H9 (cell line): ENCODE results near the gene MMD. TPM values are rescaled to one million over a fixed set of nuclear protein-coding genes. Genes with fewer than 3 reads are reported as not detected.
A peak's percentile ranks its signal among the peaks of the same experiment; 100 is the strongest.

ENCODE experiments used
- DNase-seq: peaks from one replicate; pipeline ENCODE4 v3.0.0-alpha.2; 2017
- H2AFZ ChIP-seq: one replicate; pipeline ENCODE4 v1.6.1; 2013; ENCODE audit warnings: mild to moderate bottlenecking, low read length, control low read depth, moderate library complexity
- H2AK5ac ChIP-seq: 2 replicates; pipeline ENCODE4 v1.6.1; 2013; ENCODE audit warnings: low read length, control low read depth, mixed read lengths; ENCODE audit not compliant: insufficient read length
- H2BK120ac ChIP-seq: one replicate; pipeline ENCODE4 v1.6.1; 2013; ENCODE audit warnings: low read depth, mild to moderate bottlenecking, low read length, control low read depth, inconsistent platforms; ENCODE audit not compliant: poor library complexity, severe bottlenecking
- H2BK12ac ChIP-seq: 2 replicates; pipeline ENCODE4 v1.6.1; 2013; ENCODE audit warnings: low read length, control low read depth, mixed read lengths, low read depth; ENCODE audit not compliant: insufficient read length
- H2BK15ac ChIP-seq: 2 replicates; pipeline ENCODE4 v1.6.1; 2013; ENCODE audit warnings: low read depth, low read length, control low read depth
- H2BK20ac ChIP-seq: one replicate; pipeline ENCODE4 v1.6.1; 2013; ENCODE audit warnings: low read depth, mild to moderate bottlenecking, low read length, control low read depth, inconsistent platforms; ENCODE audit not compliant: poor library complexity, severe bottlenecking
- H2BK5ac ChIP-seq: 2 replicates; pipeline ENCODE4 v1.6.1; 2013; ENCODE audit warnings: low read length, control low read depth, mixed read lengths; ENCODE audit not compliant: insufficient read length
- H3K14ac ChIP-seq: 2 replicates; pipeline ENCODE4 v1.6.1; 2013; ENCODE audit warnings: low read length, control low read depth; ENCODE audit not compliant: insufficient read depth
- H3K18ac ChIP-seq: 2 replicates; pipeline ENCODE4 v1.6.1; 2013; ENCODE audit warnings: low read depth, mild to moderate bottlenecking, mixed read lengths, low read length, control low read depth; ENCODE audit not compliant: insufficient read length
- H3K23ac ChIP-seq: 2 replicates; pipeline ENCODE4 v1.6.1; 2013; ENCODE audit warnings: low read length, control low read depth, mixed read lengths, low read depth; ENCODE audit not compliant: insufficient read length
- H3K23me2 ChIP-seq: 2 replicates; pipeline ENCODE4 v1.6.1; 2013; ENCODE audit warnings: low read depth, mild to moderate bottlenecking, mixed read lengths, low read length, control low read depth; ENCODE audit not compliant: insufficient read length, poor library complexity, severe bottlenecking
- H3K27ac ChIP-seq: 2 replicates; pipeline ENCODE4 v1.5.1; 2013; ENCODE audit warnings: low read length, control low read depth, mixed read lengths, low read depth; ENCODE audit not compliant: insufficient read length
- H3K27me3 ChIP-seq: 2 replicates; pipeline ENCODE4 v1.6.1; 2013; ENCODE audit warnings: low read length, control low read depth, inconsistent platforms; ENCODE audit not compliant: insufficient read depth
- H3K4ac ChIP-seq: 2 replicates; pipeline ENCODE4 v1.6.1; 2013; ENCODE audit warnings: low read depth, mild to moderate bottlenecking, control low read depth, inconsistent platforms, low read length, moderate library complexity
- H3K4me1 ChIP-seq: 2 replicates; pipeline ENCODE4 v1.6.1; 2013; ENCODE audit warnings: low read length, control low read depth, inconsistent platforms; ENCODE audit not compliant: insufficient read depth
- H3K4me2 ChIP-seq: 2 replicates; pipeline ENCODE4 v1.6.1; 2013; ENCODE audit warnings: low read length, control low read depth, mixed read lengths; ENCODE audit not compliant: insufficient read length, insufficient read depth
- H3K56ac ChIP-seq: 2 replicates; pipeline ENCODE4 v1.6.1; 2013; ENCODE audit warnings: low read depth, mild to moderate bottlenecking, mixed read lengths, low read length, control low read depth; ENCODE audit not compliant: insufficient read length
- H3K79me1 ChIP-seq: 2 replicates; pipeline ENCODE4 v1.6.1; 2013; ENCODE audit warnings: low read depth, mild to moderate bottlenecking, moderate library complexity, low read length, control low read depth, inconsistent platforms; ENCODE audit not compliant: insufficient read depth, poor library complexity, severe bottlenecking
- H3K79me2 ChIP-seq: 2 replicates; pipeline ENCODE4 v1.6.1; 2013; ENCODE audit warnings: low read length, control low read depth, inconsistent platforms; ENCODE audit not compliant: insufficient read depth
- H3K9ac ChIP-seq: 2 replicates; pipeline ENCODE4 v1.6.1; 2013; ENCODE audit warnings: low read length, control low read depth, mixed read lengths; ENCODE audit not compliant: insufficient read length; ENCODE audit errors: extremely low read depth
- H3K9me3 ChIP-seq: one replicate; pipeline ENCODE4 v1.6.1; 2013; ENCODE audit warnings: low read depth, low read length, inconsistent platforms; ENCODE audit not compliant: control insufficient read depth
- H3T11ph ChIP-seq: one replicate; pipeline ENCODE4 v1.6.1; 2013; ENCODE audit warnings: mild to moderate bottlenecking, low read length, control low read depth, inconsistent platforms
- H4K20me1 ChIP-seq: one replicate; pipeline ENCODE4 v1.6.1; 2013; ENCODE audit not compliant: control insufficient read depth, insufficient read length, insufficient read depth
- H4K5ac ChIP-seq: 2 replicates; pipeline ENCODE4 v1.6.1; 2013; ENCODE audit warnings: low read depth, mild to moderate bottlenecking, mixed read lengths, low read length, control low read depth; ENCODE audit not compliant: insufficient read length
- H4K8ac ChIP-seq: replicated peaks from 2 replicates; pipeline ENCODE4 v1.6.1; 2013; ENCODE audit warnings: low read length, control low read depth, mixed read lengths, low read depth; ENCODE audit not compliant: insufficient read length
- H4K91ac ChIP-seq: 2 replicates; pipeline ENCODE4 v1.6.1; 2013; ENCODE audit warnings: low read depth, mild to moderate bottlenecking, moderate library complexity, mixed read lengths, low read length, control low read depth; ENCODE audit not compliant: insufficient read length
- H3K27ac Mint-ChIP-seq, 3 experiments: 2 replicates in 2 of 3; 3 replicates in 1 of 3; pipeline ENCODE4 v1.8.0; 2020 to 2021; ENCODE audit warnings: mixed read lengths in 3 of 3, mild to moderate bottlenecking in 1 of 3, moderate library complexity in 1 of 3
- H3K27me3 Mint-ChIP-seq: 2 replicates; pipeline ENCODE4 v1.8.0; 2021; ENCODE audit warnings: low read depth, mild to moderate bottlenecking, moderate library complexity, mixed read lengths
- H3K36me3 Mint-ChIP-seq, 3 experiments: 2 replicates in 2 of 3; 3 replicates in 1 of 3; pipeline ENCODE4 v1.8.0; 2020 to 2021; ENCODE audit warnings: low read depth in 3 of 3, mixed read lengths in 3 of 3; ENCODE audit not compliant: insufficient read depth in 1 of 3
- H3K4me1 Mint-ChIP-seq, 2 experiments: 2 replicates each; pipeline ENCODE4 v1.8.0; 2020; ENCODE audit warnings: mixed read lengths in 2 of 2
- H3K4me3 Mint-ChIP-seq, 2 experiments: 2 replicates in 1 of 2; 3 replicates in 1 of 2; pipeline ENCODE4 v1.8.0; 2020 to 2021; ENCODE audit warnings: mild to moderate bottlenecking in 2 of 2, mixed read lengths in 2 of 2, moderate library complexity in 1 of 2
- H3K9me3 Mint-ChIP-seq, 2 experiments: 2 replicates in 1 of 2; 3 replicates in 1 of 2; pipeline ENCODE4 v1.8.0; 2020; ENCODE audit warnings: mild to moderate bottlenecking in 2 of 2, mixed read lengths in 2 of 2, moderate library complexity in 1 of 2
- WGBS: extraction: QIAGEN DNeasy Blood & Tissue Kit; methylation state at CpG from one replicate; pipeline ENCODE4 v1.1.7; 2013; ENCODE audit warnings: missing lambda C conversion rate, low lambda C conversion rate, mixed read lengths; ENCODE audit not compliant: insufficient read length; ENCODE audit errors: extremely low coverage; 5-methylcytosine and 5-hydroxymethylcytosine counted together
- total RNA-seq: library from RNA; stranded (reverse); gene quantifications from 2 replicates; pipeline ENCODE4 v1.2.1, GENCODE V29; 2021
- TF ChIP-seq, protein P1 (sequence below): fragments of 200-600 bp; sonication (generic); conservative IDR thresholded peaks from 3 replicates; pipeline ENCODE4 v1.8.0; 2021; ENCODE audit warnings: antibody characterized with exemption, mild to moderate bottlenecking

The MMD gene
- total RNA-seq, 1 experiment from 2014 or later = 24.0 TPM

DNA sequence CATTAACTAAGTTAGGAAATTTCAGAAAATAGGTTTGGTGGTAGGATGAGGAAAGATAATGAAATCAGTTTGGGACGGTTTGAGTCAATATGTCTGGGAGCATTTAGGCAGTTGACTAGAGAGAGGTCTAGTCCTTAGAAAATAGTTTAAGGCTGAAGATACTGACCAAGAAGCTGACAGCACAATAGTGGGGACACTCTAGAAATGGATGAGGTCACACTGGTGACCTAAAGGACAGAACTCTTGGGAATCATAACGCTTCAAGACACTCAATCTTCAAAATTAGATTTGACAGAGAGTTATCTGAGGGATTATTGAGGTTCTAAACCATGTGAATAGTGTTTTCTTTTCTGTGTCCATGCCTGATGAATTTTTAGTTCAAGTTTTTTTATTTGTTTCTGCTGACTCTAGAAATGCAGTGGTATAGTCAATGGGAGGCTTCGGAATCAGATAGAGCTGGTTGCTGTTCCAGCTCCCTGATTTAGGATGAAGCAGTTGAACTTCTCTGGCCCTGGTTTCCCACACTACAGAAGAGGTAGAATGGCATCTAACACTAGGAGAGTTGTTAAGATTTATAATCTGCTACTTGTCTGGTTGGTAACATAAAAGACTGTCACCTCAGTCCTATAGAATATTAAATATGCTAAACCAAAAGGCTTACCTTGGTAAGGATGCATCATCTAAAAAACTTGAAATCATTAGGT, 29.7 kb downstream of the MMD start:
- Histone ChIP-seq H2BK20ac (no peak overlapping the region), H3K27ac (no peak overlapping the region), H3K9me3 (no peaks in the 10 kb centered on the region), H3K56ac (no peak overlapping the region), H3K18ac (no peak overlapping the region), H2BK15ac (no peak overlapping the region), H3K27me3 (no peaks in the 10 kb centered on the region), H4K20me1 (no peaks in the 10 kb centered on the region), H4K8ac (no peak overlapping the region), H2BK120ac (no peak overlapping the region), H2BK5ac (no peak overlapping the region), H3K14ac (no peak overlapping the region), H3K4me1 (no peaks in the 10 kb centered on the region), H3T11ph (no peak overlapping the region), H3K23me2 (no peaks in the 10 kb centered on the region), H3K79me1 (no peaks in the 10 kb centered on the region), H3K23ac (no peak overlapping the region), H2AFZ (no peak overlapping the region), H3K4ac (no peak overlapping the region), H2BK12ac (no peak overlapping the region), H3K4me2 (no peak overlapping the region), H4K91ac (no peak overlapping the region), H3K9ac (no peak overlapping the region), H3K79me2 (no peaks in the 10 kb centered on the region), H4K5ac (no peak overlapping the region), H2AK5ac (no peak overlapping the region)
- Mint-ChIP-seq H3K4me3 (no peak overlapping the region), H3K27me3 (no peaks in the 10 kb centered on the region), H3K9me3 (no peaks in the 10 kb centered on the region), H3K4me1 (no peaks in the 10 kb centered on the region), H3K36me3 (peaks cover 6 to 23% (median 19%) of the 10 kb centered on the region in 3 experiments), H3K27ac (0 out of 7 replicates have a peak overlapping the region, but pooled peaks of 1 of the 3 experiments have one; percentile 10)
- TF ChIP-seq, protein P1, sequence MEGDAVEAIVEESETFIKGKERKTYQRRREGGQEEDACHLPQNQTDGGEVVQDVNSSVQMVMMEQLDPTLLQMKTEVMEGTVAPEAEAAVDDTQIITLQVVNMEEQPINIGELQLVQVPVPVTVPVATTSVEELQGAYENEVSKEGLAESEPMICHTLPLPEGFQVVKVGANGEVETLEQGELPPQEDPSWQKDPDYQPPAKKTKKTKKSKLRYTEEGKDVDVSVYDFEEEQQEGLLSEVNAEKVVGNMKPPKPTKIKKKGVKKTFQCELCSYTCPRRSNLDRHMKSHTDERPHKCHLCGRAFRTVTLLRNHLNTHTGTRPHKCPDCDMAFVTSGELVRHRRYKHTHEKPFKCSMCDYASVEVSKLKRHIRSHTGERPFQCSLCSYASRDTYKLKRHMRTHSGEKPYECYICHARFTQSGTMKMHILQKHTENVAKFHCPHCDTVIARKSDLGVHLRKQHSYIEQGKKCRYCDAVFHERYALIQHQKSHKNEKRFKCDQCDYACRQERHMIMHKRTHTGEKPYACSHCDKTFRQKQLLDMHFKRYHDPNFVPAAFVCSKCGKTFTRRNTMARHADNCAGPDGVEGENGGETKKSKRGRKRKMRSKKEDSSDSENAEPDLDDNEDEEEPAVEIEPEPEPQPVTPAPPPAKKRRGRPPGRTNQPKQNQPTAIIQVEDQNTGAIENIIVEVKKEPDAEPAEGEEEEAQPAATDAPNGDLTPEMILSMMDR = no peak
- WGBS = 100% methylated on average over 1 of the region's 3 CpGs
- no peak for DNase-seq
